T-helper 9 cell (primary cell): ENCODE results near the gene CMBL.
"Not testable (repeated sequence)": the region's sequence is repeated elsewhere in the genome, so short reads cannot be mapped to it uniquely, and the experiment has no call there.

Experiments used
- DNase-seq: peaks from one replicate; pipeline ENCODE4 v3.0.0-alpha.2; 2020

CMBL gene

DNA sequence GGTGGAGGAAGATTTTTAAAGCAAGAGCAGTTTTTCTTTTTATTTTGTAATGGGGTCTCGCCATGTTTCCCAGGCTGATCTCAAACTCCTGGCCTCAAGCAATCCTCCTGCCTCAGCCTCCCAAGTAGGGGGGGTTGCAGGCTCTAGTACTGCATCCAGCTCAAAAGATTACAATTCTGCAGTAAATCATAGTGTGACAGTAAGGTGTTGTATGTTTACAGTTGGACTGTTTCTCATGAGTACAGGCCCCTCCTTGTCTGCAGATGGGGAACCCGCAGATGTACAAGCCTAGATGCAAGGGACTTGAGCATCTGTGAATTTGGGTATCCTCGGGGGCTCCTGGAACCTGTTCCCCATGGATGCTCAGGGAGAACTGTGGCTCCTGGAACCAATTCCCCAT lies 54.3 kb downstream of the CMBL start:
- no peak for DNase-seq

DNA sequence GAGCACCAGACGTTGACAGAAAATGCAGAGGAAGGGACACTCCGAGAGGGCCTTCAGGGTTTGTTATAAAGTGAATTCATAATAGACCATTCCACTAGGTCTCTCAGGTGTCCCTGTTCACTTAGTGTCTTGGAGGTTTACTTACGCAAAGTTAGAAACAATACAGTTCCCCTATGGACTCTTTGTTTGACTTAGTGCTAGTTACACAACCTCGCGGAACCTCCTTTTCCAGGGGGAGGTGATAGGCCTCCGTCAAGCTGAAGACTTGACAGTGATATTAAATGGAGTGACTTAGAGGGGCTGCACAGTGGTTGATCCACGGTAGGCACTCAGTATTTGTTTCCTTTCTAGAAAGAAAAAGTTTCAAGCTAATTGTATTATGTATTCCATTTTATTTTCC lies 56.3 kb downstream of the CMBL start:
- no peak for DNase-seq

DNA sequence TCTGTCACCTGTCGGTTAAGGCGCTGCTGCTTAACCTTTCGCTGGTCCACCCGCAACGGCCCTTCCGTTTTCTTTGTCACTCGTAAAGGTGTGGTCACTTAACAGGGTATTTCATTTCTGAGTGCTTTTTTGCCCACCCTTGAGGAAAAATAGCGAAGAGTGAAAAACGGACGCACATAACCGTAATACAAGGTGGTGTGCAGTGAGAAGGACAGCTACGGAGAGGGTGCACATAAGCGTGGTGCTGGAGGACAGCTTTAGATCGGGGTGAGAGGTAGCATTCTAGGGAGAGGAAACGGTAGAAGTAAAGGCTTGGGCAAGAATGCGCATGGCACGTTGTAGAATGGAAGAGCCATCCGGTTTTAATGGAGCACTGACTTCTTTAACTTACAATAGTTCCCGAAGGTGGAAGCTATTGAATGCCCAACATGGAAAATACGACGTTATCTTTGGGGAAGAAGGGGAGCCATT lies 56.9 kb downstream of the CMBL start:
- DNase-seq, result no peak

DNA sequence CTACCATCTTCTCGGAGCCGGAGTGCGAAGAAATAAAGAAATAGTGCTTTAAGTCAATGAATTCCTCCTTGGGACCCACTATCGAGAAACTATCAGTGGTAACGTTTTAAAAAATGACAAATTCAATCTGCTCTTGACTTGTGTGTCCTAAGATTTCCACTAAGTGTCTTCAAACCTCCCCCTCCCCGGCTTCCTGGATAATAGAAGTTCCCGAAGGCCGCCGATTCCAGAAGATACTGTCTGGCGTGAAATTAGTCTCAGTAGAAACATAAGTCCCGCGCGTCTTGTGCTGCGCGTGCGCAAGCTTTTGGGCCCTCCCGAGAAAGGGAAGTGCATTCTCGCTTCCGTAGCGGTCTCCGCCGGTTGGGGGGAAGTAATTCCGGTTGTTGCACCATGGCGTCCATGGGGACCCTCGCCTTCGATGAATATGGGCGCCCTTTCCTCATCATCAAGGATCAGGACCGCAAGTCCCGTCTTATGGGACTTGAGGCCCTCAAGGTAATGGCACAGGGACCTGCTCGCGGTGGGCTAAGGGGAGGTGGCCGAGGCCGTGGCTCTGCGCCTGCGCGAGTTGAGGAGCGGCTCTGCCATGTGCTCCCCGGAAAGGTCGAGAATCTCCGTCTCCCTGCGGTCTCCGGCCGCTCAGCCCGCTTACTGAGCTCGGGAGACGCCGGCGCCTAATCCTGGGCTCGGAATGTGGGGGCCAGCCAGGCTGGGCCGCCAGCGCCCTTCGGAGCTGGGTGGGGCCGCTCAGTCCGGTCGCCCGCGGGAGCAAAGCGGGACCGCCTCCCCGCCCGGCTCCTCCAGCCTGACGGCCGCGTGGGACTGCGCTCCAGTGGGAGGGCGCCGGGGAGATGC lies 57.5 kb downstream of the CMBL start, which contains the start of gene CCT5:
Gene CCT5 (plus strand): TSS at position 333 of the 858 bp plus-strand sequence. CDS start 61 bp downstream, at position 394.
- DNase-seq, result peak; percentile 79

DNA sequence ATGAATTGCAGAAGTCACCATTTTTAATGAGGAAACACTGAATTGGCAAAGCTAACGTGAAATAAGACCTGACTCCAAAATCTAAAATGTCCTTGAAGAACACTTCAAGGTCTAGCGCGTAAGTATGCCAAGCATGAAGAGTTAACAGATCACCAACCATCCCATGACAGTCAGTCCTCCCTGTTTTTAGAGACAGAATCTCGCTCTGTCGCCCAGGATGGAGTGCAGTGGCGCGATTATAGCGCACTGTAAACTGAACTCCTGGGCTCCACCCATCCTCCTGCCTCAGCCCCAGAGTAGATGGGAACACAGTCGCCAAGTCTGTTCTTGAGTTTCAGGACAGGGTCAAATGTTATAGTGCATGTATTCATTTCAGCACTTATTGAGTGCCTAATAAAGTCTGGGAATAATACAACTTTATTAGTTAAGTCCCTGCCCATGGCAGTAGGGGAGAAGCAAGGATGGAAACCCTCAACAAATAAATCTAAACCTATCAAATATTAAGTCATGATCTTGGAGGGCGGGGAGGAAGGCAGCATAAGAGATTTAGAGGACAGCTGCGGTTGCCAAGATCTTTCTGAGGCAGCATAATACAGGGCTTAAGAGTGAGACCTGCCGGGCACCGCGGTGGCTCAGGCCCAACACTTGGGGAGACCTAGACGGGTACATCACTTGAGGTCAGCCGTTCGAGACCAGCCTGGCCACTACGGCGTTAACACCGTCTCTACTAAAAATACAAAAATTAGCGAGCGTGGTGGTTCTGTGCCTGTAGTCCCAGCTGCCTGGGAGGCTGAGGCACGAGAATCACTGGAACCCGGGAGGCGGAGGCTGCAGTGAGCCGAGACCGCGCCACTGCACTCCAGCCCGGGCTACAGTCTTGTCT lies 59.1 kb downstream of the CMBL start:
- DNase-seq, result no peak

DNA sequence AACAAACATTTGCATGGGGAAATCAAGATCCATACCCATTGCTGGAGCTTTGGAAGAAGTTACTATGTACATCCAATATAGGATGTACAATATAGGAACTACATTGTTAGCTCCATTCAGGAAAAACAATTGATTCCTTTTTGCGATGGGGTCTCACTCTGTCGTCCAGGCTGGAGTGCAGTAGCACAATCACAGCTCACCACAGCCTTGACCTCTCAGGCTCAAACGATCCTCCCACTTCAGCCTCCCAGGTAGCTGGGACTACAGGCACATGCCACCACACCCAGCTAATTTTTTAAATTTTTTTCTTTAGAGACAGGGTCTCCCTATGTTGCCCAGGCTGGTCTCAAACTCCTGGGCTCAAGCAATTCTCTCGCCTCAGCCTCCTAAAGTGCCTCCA lies 60.5 kb downstream of the CMBL start:
- DNase-seq, result not testable (repeated sequence)

DNA sequence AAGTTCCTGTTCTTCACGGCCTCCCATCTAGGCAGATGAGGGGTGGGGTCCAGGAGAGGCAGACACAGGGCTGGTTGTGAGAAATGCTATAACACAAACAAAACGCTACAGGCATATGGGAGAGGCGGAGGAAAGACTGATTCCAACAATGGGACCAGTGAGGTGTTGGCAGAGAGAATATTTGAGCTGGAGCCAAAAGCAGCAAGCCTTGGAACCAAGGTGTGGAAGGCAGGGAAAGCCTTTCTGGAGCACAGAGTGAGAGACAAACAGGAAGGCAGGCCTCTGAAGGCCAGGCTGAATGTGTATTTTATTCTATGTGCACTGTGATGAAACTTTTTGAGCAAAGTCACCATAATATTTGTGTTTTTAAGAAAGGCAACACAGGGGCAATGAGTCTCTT lies 60.9 kb downstream of the CMBL start:
- no peak for DNase-seq

DNA sequence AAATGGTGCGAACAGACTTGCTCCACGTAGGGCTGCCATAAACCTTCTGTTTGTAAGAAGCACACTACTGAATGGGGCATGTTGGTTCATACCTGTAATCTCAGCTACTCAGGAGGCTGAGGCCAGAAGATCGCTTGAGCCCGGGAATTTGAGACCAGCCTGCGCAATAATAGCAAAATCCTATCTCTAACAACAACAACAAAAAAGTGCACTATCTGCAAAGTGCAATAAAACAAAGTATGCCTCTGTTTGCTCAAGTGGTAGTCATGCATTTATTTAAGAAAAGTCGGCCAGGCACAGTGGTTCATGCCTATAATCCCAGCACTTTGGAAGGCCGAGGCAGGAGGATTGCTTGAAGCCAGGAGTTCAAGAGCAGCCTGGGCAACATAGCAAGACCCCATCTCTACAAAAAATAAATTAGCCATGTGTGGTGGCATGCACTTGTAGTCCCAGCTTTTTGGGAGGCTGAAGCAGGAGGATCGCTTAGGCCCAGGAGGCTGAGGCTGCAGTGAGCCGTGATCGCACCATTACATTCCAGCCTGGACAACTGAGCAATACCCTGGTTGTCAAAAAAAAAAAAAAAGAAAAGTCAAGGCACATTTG lies 63.3 kb downstream of the CMBL start:
- DNase-seq, result no peak

DNA sequence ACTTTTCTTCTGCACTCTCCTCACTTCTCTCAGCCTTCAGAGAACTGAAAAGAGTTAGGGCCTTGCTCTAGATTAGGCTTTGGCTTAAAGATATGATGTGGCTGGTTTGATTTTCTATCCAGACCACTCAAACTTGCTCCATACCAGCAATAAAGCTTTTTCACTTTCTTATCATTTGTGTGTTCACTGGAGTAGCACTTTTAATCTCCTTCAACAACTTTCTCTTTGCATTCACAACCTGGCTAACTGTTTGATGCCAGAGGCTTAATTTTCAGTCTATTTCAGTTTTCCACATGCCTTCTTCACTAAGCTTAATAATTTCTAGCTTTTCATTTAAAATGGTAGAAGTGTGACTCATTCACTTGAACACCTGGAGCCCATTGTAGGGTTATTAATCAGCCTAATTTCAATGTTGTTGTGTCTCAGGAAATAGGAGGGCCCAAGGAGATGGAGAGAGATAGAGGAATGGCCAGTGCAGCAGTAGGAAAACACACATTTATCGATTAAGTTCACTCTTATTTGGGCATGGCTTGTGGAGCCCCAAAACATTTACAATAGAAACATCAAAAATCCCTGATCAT lies 64.0 kb downstream of the CMBL start:
- no peak for DNase-seq

DNA sequence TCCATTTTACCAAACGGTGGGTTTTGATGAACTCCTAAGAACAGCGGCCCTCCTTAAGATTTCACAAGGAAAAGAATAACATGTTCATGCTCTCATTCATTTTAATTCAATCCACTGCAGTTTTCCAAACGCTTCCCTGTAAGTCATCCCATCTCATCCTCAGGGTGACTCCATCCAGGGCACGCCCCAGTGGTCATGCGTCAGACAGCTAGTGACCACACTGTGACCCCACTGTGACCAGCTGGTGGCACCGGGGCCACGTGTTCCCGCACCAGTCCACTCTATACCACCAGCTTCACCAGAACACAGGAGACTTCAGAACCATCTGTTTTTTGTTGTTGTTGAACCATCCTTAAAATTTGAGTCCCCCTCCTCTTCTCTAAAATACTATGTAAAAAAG lies 72.4 kb downstream of the CMBL start:
- no peak for DNase-seq

DNA sequence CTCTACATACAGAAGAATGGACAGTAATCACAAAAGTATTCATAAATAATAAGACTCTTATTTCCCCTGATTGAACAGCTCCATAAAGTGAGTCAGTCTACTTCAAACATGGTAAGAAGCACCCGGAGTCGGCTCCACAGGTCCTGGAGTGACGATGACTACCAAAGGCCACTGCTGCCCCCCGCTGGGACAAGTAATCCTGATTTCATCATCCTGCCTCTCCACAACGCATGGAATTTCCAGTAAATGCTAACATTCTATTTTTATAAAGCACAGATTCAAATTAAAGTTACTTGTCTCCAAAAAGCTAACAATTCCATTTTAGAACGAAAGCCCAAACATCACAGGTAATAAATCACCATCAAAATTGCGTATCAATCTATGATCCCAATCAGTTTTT lies 74.2 kb downstream of the CMBL start:
- no peak for DNase-seq

DNA sequence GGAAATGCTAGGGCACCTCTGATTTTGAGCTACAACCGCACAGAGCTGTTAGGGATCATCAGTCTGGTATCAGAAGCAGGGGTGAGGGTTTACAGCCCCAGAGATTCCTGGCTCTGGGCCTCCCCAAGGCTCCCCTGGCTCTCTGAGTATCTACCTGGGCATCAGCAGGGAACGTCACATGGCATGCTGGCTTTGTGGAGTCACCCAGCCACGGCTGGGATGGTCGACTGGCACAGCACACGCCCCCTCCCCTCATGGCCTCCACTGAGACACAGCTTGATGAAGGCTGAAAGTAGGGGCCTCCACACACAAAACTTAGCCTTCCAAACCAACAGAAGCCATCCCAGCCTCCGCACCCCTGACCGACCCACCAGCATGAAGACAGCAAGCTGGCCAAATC lies 74.7 kb downstream of the CMBL start:
- no peak for DNase-seq

DNA sequence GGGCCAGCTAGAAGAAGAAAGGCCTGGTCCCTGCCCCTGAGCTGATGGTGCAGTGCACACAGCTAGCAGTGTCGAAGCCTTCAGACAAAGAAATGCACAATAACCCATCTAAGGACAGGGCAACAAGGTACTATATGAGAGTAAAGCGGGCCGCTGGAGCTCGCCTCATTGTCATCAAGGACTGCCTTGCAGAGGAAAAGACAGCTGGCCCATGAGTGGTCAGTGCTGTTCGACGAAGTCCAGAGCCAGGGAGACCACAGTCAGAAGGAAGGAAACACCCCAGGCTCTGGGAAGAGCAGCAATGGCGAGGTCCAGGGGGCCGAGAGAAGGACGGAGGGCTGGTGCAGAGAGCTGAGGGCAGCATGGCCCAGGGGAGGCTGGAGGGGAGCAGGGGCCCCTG lies 75.3 kb downstream of the CMBL start:
- DNase-seq, result no peak

DNA sequence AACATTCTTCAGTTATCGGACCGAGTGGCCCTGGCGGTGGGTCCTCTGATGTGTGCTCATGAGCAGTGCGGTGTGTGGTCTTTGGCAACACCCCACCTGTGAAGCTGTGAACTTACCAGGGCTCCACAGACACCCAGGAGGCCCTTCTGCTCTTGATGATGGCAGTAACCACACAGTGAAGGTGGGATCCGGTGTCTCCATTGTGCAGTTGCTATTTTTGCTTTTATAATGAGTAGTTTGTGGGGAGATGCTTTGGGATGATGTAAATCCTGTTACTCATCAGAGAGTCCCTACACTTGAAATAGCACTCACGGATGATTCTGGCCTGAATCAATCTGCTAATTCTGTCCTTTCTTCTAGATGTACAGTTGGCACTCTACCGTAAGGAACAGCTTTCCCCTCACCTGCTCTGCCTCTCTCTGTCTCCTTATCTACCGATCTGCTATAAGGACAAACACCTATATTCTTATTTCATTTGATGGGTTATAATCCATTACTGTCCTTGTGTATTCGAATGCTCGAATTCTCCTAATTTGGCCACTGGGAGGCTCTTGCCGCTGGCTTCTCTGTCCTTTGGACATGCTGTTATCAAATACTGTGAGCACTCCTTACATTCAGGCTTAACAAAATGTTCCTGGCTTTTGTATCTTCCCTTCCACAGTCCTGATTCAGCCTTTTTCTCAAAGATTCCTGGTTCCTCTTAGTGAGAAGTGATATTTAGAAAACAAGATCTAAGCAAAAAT lies 78.2 kb downstream of the CMBL start:
- no peak for DNase-seq

DNA sequence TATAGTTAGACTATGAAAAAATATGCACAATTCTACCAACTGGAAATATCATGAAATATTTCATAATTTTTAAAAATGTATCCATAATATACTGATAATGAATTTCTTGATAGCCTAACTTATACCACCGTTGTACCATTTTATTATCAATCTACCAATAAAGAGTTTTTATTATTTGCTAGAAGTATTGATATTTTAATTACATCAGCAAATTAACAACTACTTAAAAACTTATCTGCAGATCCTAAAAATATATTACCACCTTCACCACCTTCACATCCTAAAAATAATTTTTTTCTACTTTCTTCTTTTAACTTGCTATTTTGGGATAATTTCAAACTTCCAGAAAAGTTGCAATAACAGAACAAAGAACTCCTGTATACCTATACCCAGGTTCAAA lies 79.4 kb downstream of the CMBL start:
- DNase-seq, result no peak
